ENCODE results near the gene WDCP.

The WDCP gene

GRCh38 chr2:24040511-24040910, 6.7 kb downstream of the WDCP start:
- H3K27me3 ChIP-seq = no peaks in the 10 kb centered on the region

GRCh38 chr2:24038786-24039499, 8.2 kb downstream of the WDCP start:
- peaks cover 18 to 32% (median 29%) of the 10 kb centered on the region in 3 donors for H3K36me3 ChIP-seq
- no peaks in the 10 kb centered on the region for H3K27me3 ChIP-seq
- no peak overlapping the region for H3K4me3 ChIP-seq
- no peak for DNase-seq
- intact Hi-C loops (cut with DNase I; ENCODE audit: low total_unique reads) = no loop called here
- TF ChIP-seq CTCF (IDR thresholded peaks at IDR 0.05) = no peak
- H3K27ac ChIP-seq = no peak overlapping the region
- peaks cover 0 to 3% (median 0%) of the 10 kb centered on the region in 4 donors for H3K4me1 ChIP-seq
- no peaks in the 10 kb centered on the region for H3K9me3 ChIP-seq

More at GRCh38 chr2:24040511-24040910, 6.7 kb downstream of the WDCP start:
- Histone ChIP-seq H3K4me3 (no peak overlapping the region), H3K27ac (no peak overlapping the region), H3K9me3 (no peaks in the 10 kb centered on the region), H3K4me1 (peaks cover 0 to 3% (median under 1%) of the 10 kb centered on the region in 4 donors), H3K36me3 (peaks cover 18 to 32% (median 29%) of the 10 kb centered on the region in 3 donors)
- intact Hi-C loops (cut with DNase I; ENCODE audit: low total_unique reads) = no loop called here
- no peak for DNase-seq
- no peak for TF ChIP-seq CTCF (IDR thresholded peaks at IDR 0.05)

- H3K36me3 ChIP-seq = peaks cover 46 to 97% (median 56%) of the 10 kb centered on the region in 3 donors
- DNase-seq = no peak
- no peak for TF ChIP-seq CTCF (IDR thresholded peaks at IDR 0.05)
These were observed 21.0 kb downstream of the WDCP start for GRCh38 chr2:24026233-24026632.

GRCh38 chr2:24024996-24025663, 22.1 kb downstream of the WDCP start:
- no peaks in the 10 kb centered on the region for H3K9me3 ChIP-seq
- no peak for DNase-seq
- peaks cover 35 to 86% (median 45%) of the 10 kb centered on the region in 3 donors for H3K36me3 ChIP-seq
- H3K27me3 ChIP-seq = no peaks in the 10 kb centered on the region
- H3K27ac ChIP-seq = no peak overlapping the region
- TF ChIP-seq CTCF (IDR thresholded peaks at IDR 0.05) = no peak
- H3K4me1 ChIP-seq = no peaks in the 10 kb centered on the region
- intact Hi-C loops (cut with DNase I; ENCODE audit: low total_unique reads) = no loop called here
- H3K4me3 ChIP-seq = no peak overlapping the region

More at GRCh38 chr2:24026233-24026632, 21.0 kb downstream of the WDCP start:
- no peak overlapping the region for H3K4me3 ChIP-seq
- no peaks in the 10 kb centered on the region for H3K27me3 ChIP-seq
- intact Hi-C loops (cut with DNase I; ENCODE audit: low total_unique reads) = no loop called here
- no peaks in the 10 kb centered on the region for H3K4me1 ChIP-seq
- H3K9me3 ChIP-seq = no peaks in the 10 kb centered on the region
- no peak overlapping the region for H3K27ac ChIP-seq

- H3K4me3 ChIP-seq = no peak overlapping the region
- peaks cover 25 to 75% (median 35%) of the 10 kb centered on the region in 3 donors for H3K36me3 ChIP-seq
- H3K4me1 ChIP-seq = no peaks in the 10 kb centered on the region
- H3K27me3 ChIP-seq = no peaks in the 10 kb centered on the region
- peak in 1 of 2 experiments; percentile 6 for TF ChIP-seq CTCF (IDR thresholded peaks at IDR 0.05)
- H3K9me3 ChIP-seq = no peaks in the 10 kb centered on the region
- intact Hi-C loops (cut with DNase I; ENCODE audit: low total_unique reads) = no loop called here
- no peak for DNase-seq
- H3K27ac ChIP-seq = no peak overlapping the region
These were observed 23.2 kb downstream of the WDCP start for GRCh38 chr2:24024018-24024417.

Measured in tibial artery (tissue), 4 donors.